CD4-positive, alpha-beta T cell (primary cell): ENCODE data around the gene TMEM132D. TPM values are rescaled to one million over a fixed set of nuclear protein-coding genes. Genes with fewer than 3 reads are reported as not detected.

Source experiments
- ATAC-seq: fragments of 200-7000 bp; cut with Tn5 transposase; one replicate; pipeline ENCODE4 v1.10.0; 2022; ENCODE audit warnings: mild to moderate bottlenecking; ENCODE audit not compliant: poor library complexity
- CTCF ChIA-PET: fragments of 350-600 bp; sonication (Branson Sonifier 250); formaldehyde crosslinking; loops from one replicate; lab custom pipeline; 2021; ENCODE audit warnings: antibody characterized with exemption, inconsistent platforms; lab: Charles Lee
- POLR2A ChIA-PET: fragments of 350-600 bp; sonication (Branson Sonifier 250); formaldehyde crosslinking; loops from one replicate; lab custom pipeline; 2021; ENCODE audit warnings: antibody characterized with exemption, inconsistent platforms; lab: Charles Lee
- DNase-seq, 14 experiments: peaks; one replicate each; pipeline ENCODE4 v3.0.0-alpha.2; 2013 to 2020; ENCODE audit warnings: mixed read lengths in 2 of 14
- H3K27ac ChIP-seq, 2 donors: one replicate each; pipeline versions ENCODE4 v1.5.1 to v1.7.0; 2013; ENCODE audit warnings: low read length in 2 of 2, low read depth in 1 of 2, mild to moderate bottlenecking in 1 of 2
- H3K27me3 ChIP-seq, 2 experiments: 1 replicate in 1 of 2; 2 replicates in 1 of 2; pipeline versions ENCODE4 v1.6.1 to v1.7.0; 2013; ENCODE audit warnings: low read length in 2 of 2, control low read depth in 1 of 2, mild to moderate bottlenecking in 1 of 2, moderate library complexity in 1 of 2; ENCODE audit not compliant: insufficient read depth in 2 of 2, control insufficient read depth in 1 of 2
- H3K36me3 ChIP-seq: one replicate; pipeline ENCODE4 v1.6.1; 2013; ENCODE audit warnings: low read length, control low read depth; ENCODE audit not compliant: insufficient read depth
- H3K4me1 ChIP-seq: one replicate; pipeline ENCODE4 v1.6.1; 2013; ENCODE audit warnings: low read length, control low read depth; ENCODE audit not compliant: insufficient read depth
- H3K4me3 ChIP-seq: one replicate; pipeline ENCODE4 v1.5.1; 2013; ENCODE audit warnings: mild to moderate bottlenecking, low read length, moderate library complexity
- H3K9me3 ChIP-seq, 2 experiments: 1 replicate in 1 of 2; 2 replicates in 1 of 2; pipeline versions ENCODE4 v1.6.1 to v1.7.0; 2013; ENCODE audit warnings: low read length in 2 of 2, mild to moderate bottlenecking in 2 of 2, control low read depth in 1 of 2, moderate library complexity in 1 of 2; ENCODE audit not compliant: control insufficient read depth in 1 of 2, insufficient read depth in 1 of 2
- H3K27ac Mint-ChIP-seq: one replicate; pipeline ENCODE4 v1.8.0; 2020; ENCODE audit warnings: mixed read lengths
- H3K27me3 Mint-ChIP-seq: one replicate; pipeline ENCODE4 v1.8.0; 2021; ENCODE audit warnings: mixed read lengths
- H3K36me3 Mint-ChIP-seq: one replicate; pipeline ENCODE4 v1.8.0; 2021; ENCODE audit warnings: low read depth, mixed read lengths
- H3K4me1 Mint-ChIP-seq: one replicate; pipeline ENCODE4 v1.8.0; 2021; ENCODE audit warnings: low read depth, mixed read lengths
- H3K4me3 Mint-ChIP-seq: one replicate; pipeline ENCODE4 v1.8.0; 2020; ENCODE audit warnings: mild to moderate bottlenecking, mixed read lengths
- H3K9me3 Mint-ChIP-seq: one replicate; pipeline ENCODE4 v1.8.0; 2020; ENCODE audit warnings: mixed read lengths
- CTCF ChIP-seq: fragments of 200-600 bp; IDR thresholded peaks from one replicate; pipeline ENCODE4 v1.8.0; 2022; ENCODE audit warnings: antibody characterized with exemption, mild to moderate bottlenecking
- intact Hi-C, 2 experiments: fragments of 100-400 bp; cut with DNase I in 1 of 2; cut with micrococcal nuclease in 1 of 2; formaldehyde crosslinking; loops; one replicate each; pipeline versions ENCODE4 v1.15.1 to v1.9.0; 2023 to 2025; cut with DNase I, micrococcal nuclease
- total RNA-seq, 174 experiments: library from RNA in 2 of 174; stranded (reverse) in 2 of 174; gene quantifications; one replicate each; pipeline ENCODE4 v1.2.3 and lab custom pipeline; 2021 to 2026

TMEM132D gene
- total RNA-seq, 2 experiments from 2014 or later: not detected

GRCh38 chr12:129840145-129840884, 63.5 kb downstream of the TMEM132D start:
- TF ChIP-seq CTCF: no peak
- no peak for DNase-seq
- ATAC-seq: no peak
- no peaks in the 10 kb centered on the region for H3K4me1 ChIP-seq
- peaks cover 0 to 11% of the 10 kb centered on the region in 2 experiments for H3K9me3 ChIP-seq
- no peaks in the 10 kb centered on the region for H3K27me3 Mint-ChIP-seq
- CTCF ChIA-PET: no interaction called here
- no peaks in the 10 kb centered on the region for H3K27me3 ChIP-seq
- H3K36me3 ChIP-seq: no peaks in the 10 kb centered on the region
- POLR2A ChIA-PET: no interaction called here
- no peak overlapping the region for H3K27ac ChIP-seq
- no peak overlapping the region for H3K4me3 ChIP-seq
- H3K4me1 Mint-ChIP-seq: no peaks in the 10 kb centered on the region
- H3K36me3 Mint-ChIP-seq: no peaks in the 10 kb centered on the region
- no peak overlapping the region for H3K4me3 Mint-ChIP-seq
- intact Hi-C loops: no loop called here
- no peak overlapping the region for H3K27ac Mint-ChIP-seq
- H3K9me3 Mint-ChIP-seq: no peaks in the 10 kb centered on the region

- Histone ChIP-seq H3K9me3 (peaks cover 0 to 11% of the 10 kb centered on the region in 2 experiments), H3K27me3 (no peaks in the 10 kb centered on the region), H3K4me1 (no peaks in the 10 kb centered on the region), H3K27ac (no peak overlapping the region), H3K4me3 (no peak overlapping the region), H3K36me3 (no peaks in the 10 kb centered on the region)
- intact Hi-C loops: no loop called here
- no peaks in the 10 kb centered on the region for H3K9me3 Mint-ChIP-seq
- POLR2A ChIA-PET: no interaction called here
- no peak for ATAC-seq
- no peak for DNase-seq
- CTCF ChIA-PET: no interaction called here
- H3K36me3 Mint-ChIP-seq: no peaks in the 10 kb centered on the region
- TF ChIP-seq CTCF: no peak
- no peaks in the 10 kb centered on the region for H3K4me1 Mint-ChIP-seq
- no peak overlapping the region for H3K4me3 Mint-ChIP-seq
- no peaks in the 10 kb centered on the region for H3K27me3 Mint-ChIP-seq
- no peak overlapping the region for H3K27ac Mint-ChIP-seq
Observed at GRCh38 chr12:129839679-129840078, 64.1 kb downstream of the TMEM132D start.

- H3K27me3 ChIP-seq: no peaks in the 10 kb centered on the region
- CTCF ChIA-PET: no interaction called here
- no peaks in the 10 kb centered on the region for H3K4me1 Mint-ChIP-seq
- no peak overlapping the region for H3K4me3 ChIP-seq
- no peak for DNase-seq
- ATAC-seq: no peak
- POLR2A ChIA-PET: no interaction called here
- H3K27me3 Mint-ChIP-seq: no peaks in the 10 kb centered on the region
- TF ChIP-seq CTCF: no peak
- H3K36me3 ChIP-seq: no peaks in the 10 kb centered on the region
- peaks cover 0 to 14% of the 10 kb centered on the region in 2 experiments for H3K9me3 ChIP-seq
- H3K27ac ChIP-seq: no peak overlapping the region
- H3K9me3 Mint-ChIP-seq: peaks cover 3% of the 10 kb centered on the region
- H3K4me3 Mint-ChIP-seq: no peak overlapping the region
- no peaks in the 10 kb centered on the region for H3K36me3 Mint-ChIP-seq
- H3K27ac Mint-ChIP-seq: no peak overlapping the region
- intact Hi-C loops: no loop called here
- no peaks in the 10 kb centered on the region for H3K4me1 ChIP-seq
Observed at GRCh38 chr12:129831294-129831693, 72.5 kb downstream of the TMEM132D start.
